ENCODE results near the gene NLGN1. TPM values are rescaled to one million over a fixed set of nuclear protein-coding genes. Genes with fewer than 3 reads are reported as not detected.

The NLGN1 gene
- total RNA-seq, 2 donors from 2014 or later = 1.3 to 2.4 TPM

GRCh38 chr3:174002543-174002942, 605.0 kb downstream of the NLGN1 start:
- H3K9me3 ChIP-seq = no peaks in the 10 kb centered on the region
- DNase-seq (ENCODE audit: low spot score) = no peak
- no peaks in the 10 kb centered on the region for H3K4me1 ChIP-seq
- H3K36me3 ChIP-seq = no peaks in the 10 kb centered on the region
- no peaks in the 10 kb centered on the region for H3K27me3 ChIP-seq
- no peak overlapping the region for H3K4me3 ChIP-seq
- TF ChIP-seq CTCF (IDR thresholded peaks at IDR 0.05) = no peak
- H3K27ac ChIP-seq = no peak overlapping the region

GRCh38 chr3:174010907-174011306, 613.4 kb downstream of the NLGN1 start:
- DNase-seq (ENCODE audit: low spot score) = no peak
- Histone ChIP-seq H3K36me3 (no peaks in the 10 kb centered on the region), H3K27me3 (no peaks in the 10 kb centered on the region), H3K4me1 (no peaks in the 10 kb centered on the region), H3K27ac (no peak overlapping the region), H3K4me3 (no peak overlapping the region), H3K9me3 (no peaks in the 10 kb centered on the region)
- TF ChIP-seq CTCF (IDR thresholded peaks at IDR 0.05) = no peak

- Histone ChIP-seq H3K4me1 (no peaks in the 10 kb centered on the region), H3K27ac (no peak overlapping the region), H3K4me3 (no peak overlapping the region), H3K36me3 (no peaks in the 10 kb centered on the region), H3K9me3 (no peaks in the 10 kb centered on the region), H3K27me3 (no peaks in the 10 kb centered on the region)
- DNase-seq (ENCODE audit: low spot score) = no peak
- TF ChIP-seq CTCF (IDR thresholded peaks at IDR 0.05) = no peak
Measured at GRCh38 chr3:174016186-174016585, 618.6 kb downstream of the NLGN1 start.

- Histone ChIP-seq H3K36me3 (no peaks in the 10 kb centered on the region), H3K4me3 (no peak overlapping the region), H3K27me3 (no peaks in the 10 kb centered on the region), H3K4me1 (no peaks in the 10 kb centered on the region), H3K9me3 (no peaks in the 10 kb centered on the region), H3K27ac (no peak overlapping the region)
- TF ChIP-seq CTCF (IDR thresholded peaks at IDR 0.05) = no peak
- no peak for DNase-seq (ENCODE audit: low spot score)
Measured at GRCh38 chr3:174020156-174020555, 622.6 kb downstream of the NLGN1 start.

GRCh38 chr3:174023421-174023820, 625.9 kb downstream of the NLGN1 start:
- no peaks in the 10 kb centered on the region for H3K27me3 ChIP-seq
- DNase-seq (ENCODE audit: low spot score) = no peak
- no peak for TF ChIP-seq CTCF (IDR thresholded peaks at IDR 0.05)
- H3K9me3 ChIP-seq = peaks cover 0 to 9% of the 10 kb centered on the region in 2 donors
- H3K27ac ChIP-seq = no peak overlapping the region
- no peaks in the 10 kb centered on the region for H3K36me3 ChIP-seq
- H3K4me1 ChIP-seq = no peaks in the 10 kb centered on the region
- no peak overlapping the region for H3K4me3 ChIP-seq

- no peak for TF ChIP-seq CTCF (IDR thresholded peaks at IDR 0.05)
- no peak for DNase-seq (ENCODE audit: low spot score)
- Histone ChIP-seq H3K9me3 (peaks cover 0 to 17% of the 10 kb centered on the region in 2 donors), H3K27ac (no peak overlapping the region), H3K27me3 (no peaks in the 10 kb centered on the region), H3K4me1 (no peaks in the 10 kb centered on the region), H3K4me3 (no peak overlapping the region), H3K36me3 (no peaks in the 10 kb centered on the region)
Measured at GRCh38 chr3:174028673-174029072, 631.1 kb downstream of the NLGN1 start.
